ENCODE measurements around the gene ADGRV1.

ADGRV1 gene

GRCh38 chr5:91125916-91126315 lies 567.3 kb downstream of the ADGRV1 start:
- DNase-seq = no peak

- DNase-seq = no peak
These were observed 567.9 kb downstream of the ADGRV1 start for GRCh38 chr5:91126448-91126847.

GRCh38 chr5:91126888-91127287 lies 568.3 kb downstream of the ADGRV1 start:
- no peak for DNase-seq

GRCh38 chr5:91127456-91128081 lies 569.0 kb downstream of the ADGRV1 start:
- DNase-seq = no peak

GRCh38 chr5:91128604-91129003 lies 570.0 kb downstream of the ADGRV1 start:
- DNase-seq = no peak

GRCh38 chr5:91129748-91130147 lies 571.2 kb downstream of the ADGRV1 start:
- no peak for DNase-seq

- no peak for DNase-seq
These were observed 572.2 kb downstream of the ADGRV1 start for GRCh38 chr5:91130759-91131158.

GRCh38 chr5:91132550-91132949 lies 574.0 kb downstream of the ADGRV1 start:
- DNase-seq = no peak

- no peak for DNase-seq
These were observed 574.6 kb downstream of the ADGRV1 start for GRCh38 chr5:91133183-91133582.

- no peak for DNase-seq
These were observed 577.1 kb downstream of the ADGRV1 start for GRCh38 chr5:91135475-91136248.

- no peak for DNase-seq
These were observed 577.7 kb downstream of the ADGRV1 start for GRCh38 chr5:91136271-91136670.

GRCh38 chr5:91137647-91138046 lies 579.0 kb downstream of the ADGRV1 start:
- no peak for DNase-seq

- no peak for DNase-seq
These were observed 581.1 kb downstream of the ADGRV1 start for GRCh38 chr5:91139572-91140200.

GRCh38 chr5:91140657-91141056 lies 582.1 kb downstream of the ADGRV1 start:
- DNase-seq = no peak

GRCh38 chr5:91141642-91142041 lies 583.0 kb downstream of the ADGRV1 start:
- DNase-seq = no peak

GRCh38 chr5:91142386-91142785 lies 583.8 kb downstream of the ADGRV1 start:
- DNase-seq = no peak

GRCh38 chr5:91142819-91143218 lies 584.2 kb downstream of the ADGRV1 start:
- DNase-seq = no peak

GRCh38 chr5:91143840-91144239 lies 585.2 kb downstream of the ADGRV1 start:
- DNase-seq = no peak

GRCh38 chr5:91144491-91145332 lies 586.1 kb downstream of the ADGRV1 start:
- DNase-seq = no peak

- DNase-seq = no peak
These were observed 586.7 kb downstream of the ADGRV1 start for GRCh38 chr5:91145333-91145620.

GRCh38 chr5:91146230-91146629 lies 587.6 kb downstream of the ADGRV1 start:
- no peak for DNase-seq

- DNase-seq = no peak
These were observed 588.5 kb downstream of the ADGRV1 start for GRCh38 chr5:91146905-91147600.

- DNase-seq = no peak
These were observed 591.6 kb downstream of the ADGRV1 start for GRCh38 chr5:91150234-91150633.
